Heart left ventricle (tissue), 13 donors: ENCODE data around the gene CADM3.

Experiments
- POLR2A ChIP-seq, 2 donors: fragments of 450-650 bp; IDR thresholded peaks; one replicate each; pipeline ENCODE4 v1.6.1; 2017; ENCODE audit warnings: antibody characterized with exemption in 2 of 2, mild to moderate bottlenecking in 2 of 2, moderate library complexity in 2 of 2
- TF ChIP-seq, protein P1 (sequence below), 12 donors: fragments of 200-600 bp; sonication (generic) in 4 of 12; IDR thresholded peaks; one replicate each; pipeline versions ENCODE4 v1.5.0 to v1.8.0; 2018 to 2022; ENCODE audit warnings: antibody characterized with exemption in 12 of 12, mild to moderate bottlenecking in 5 of 12
- donor health status: ischemic (EF 13 %, LVEDD 7.1; RV severe dilation, severe dysfunction).
- donor health status: DM: no; HTN: yes; CAD: no.
- donor health status: DM: no; HTN: no; CAD: no.
- donor health status: ischemic (EF 25% LVEDD 6.9; RV normal size, moderate dysfunction).
- donor health status: ischemic (EF 25% LVEDD 5.7; RV mildly dilated, moderate dysfunction).
- donor health status: ischemic (EF 35%, LVEDD 5.7; RV mildly dilated, moderate dysfunction).
- donor health status: nonischemic (EF 11% LVEDD 7.7; RV severe dilation, severe dysfunction).
- donor health status: DM: yes; HTN: yes; CAD: no.
- donor health status: PGD.
- donor health status: ischemic (EF 29% LVEDD 5.4; RV normal size, mild dysfunction).
- donor health status: nonischemic (EF 23%, LVEDD 6.1; RV moderate dilation, normal function).

DNA sequence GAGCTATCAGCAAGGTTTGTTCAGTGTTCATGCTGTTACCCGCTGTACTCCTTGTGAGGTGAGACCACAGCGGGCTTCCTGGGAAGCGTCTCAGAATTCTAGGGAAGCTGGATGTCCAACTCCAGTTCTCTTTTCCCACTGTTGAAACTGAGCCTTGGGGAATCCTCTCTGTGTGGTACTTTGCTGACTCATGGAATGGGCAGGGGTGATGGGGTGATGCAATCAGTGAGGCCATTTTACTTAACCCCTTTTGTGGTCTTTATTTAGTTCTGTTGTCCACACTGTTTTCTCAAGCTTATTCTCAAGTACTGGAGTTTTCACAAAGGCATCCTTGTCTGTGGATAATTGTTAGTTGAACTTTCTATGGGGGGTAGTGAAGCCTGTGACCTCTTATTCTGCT, 75.9 kb downstream of the CADM3 start:
- TF ChIP-seq, protein P1, sequence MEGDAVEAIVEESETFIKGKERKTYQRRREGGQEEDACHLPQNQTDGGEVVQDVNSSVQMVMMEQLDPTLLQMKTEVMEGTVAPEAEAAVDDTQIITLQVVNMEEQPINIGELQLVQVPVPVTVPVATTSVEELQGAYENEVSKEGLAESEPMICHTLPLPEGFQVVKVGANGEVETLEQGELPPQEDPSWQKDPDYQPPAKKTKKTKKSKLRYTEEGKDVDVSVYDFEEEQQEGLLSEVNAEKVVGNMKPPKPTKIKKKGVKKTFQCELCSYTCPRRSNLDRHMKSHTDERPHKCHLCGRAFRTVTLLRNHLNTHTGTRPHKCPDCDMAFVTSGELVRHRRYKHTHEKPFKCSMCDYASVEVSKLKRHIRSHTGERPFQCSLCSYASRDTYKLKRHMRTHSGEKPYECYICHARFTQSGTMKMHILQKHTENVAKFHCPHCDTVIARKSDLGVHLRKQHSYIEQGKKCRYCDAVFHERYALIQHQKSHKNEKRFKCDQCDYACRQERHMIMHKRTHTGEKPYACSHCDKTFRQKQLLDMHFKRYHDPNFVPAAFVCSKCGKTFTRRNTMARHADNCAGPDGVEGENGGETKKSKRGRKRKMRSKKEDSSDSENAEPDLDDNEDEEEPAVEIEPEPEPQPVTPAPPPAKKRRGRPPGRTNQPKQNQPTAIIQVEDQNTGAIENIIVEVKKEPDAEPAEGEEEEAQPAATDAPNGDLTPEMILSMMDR (IDR thresholded peaks at IDR 0.05), result no peak
- no peak for TF ChIP-seq POLR2A (IDR thresholded peaks at IDR 0.05)
